GM10847 (cell line): ENCODE measurements around the gene DPY30.

Experiments
- POLR2A ChIP-seq: IDR thresholded peaks from 2 replicates; pipeline ENCODE4 v1.6.1; 2011; ENCODE audit not compliant: insufficient read length; ENCODE audit errors: extremely low read depth

The DPY30 gene

DNA sequence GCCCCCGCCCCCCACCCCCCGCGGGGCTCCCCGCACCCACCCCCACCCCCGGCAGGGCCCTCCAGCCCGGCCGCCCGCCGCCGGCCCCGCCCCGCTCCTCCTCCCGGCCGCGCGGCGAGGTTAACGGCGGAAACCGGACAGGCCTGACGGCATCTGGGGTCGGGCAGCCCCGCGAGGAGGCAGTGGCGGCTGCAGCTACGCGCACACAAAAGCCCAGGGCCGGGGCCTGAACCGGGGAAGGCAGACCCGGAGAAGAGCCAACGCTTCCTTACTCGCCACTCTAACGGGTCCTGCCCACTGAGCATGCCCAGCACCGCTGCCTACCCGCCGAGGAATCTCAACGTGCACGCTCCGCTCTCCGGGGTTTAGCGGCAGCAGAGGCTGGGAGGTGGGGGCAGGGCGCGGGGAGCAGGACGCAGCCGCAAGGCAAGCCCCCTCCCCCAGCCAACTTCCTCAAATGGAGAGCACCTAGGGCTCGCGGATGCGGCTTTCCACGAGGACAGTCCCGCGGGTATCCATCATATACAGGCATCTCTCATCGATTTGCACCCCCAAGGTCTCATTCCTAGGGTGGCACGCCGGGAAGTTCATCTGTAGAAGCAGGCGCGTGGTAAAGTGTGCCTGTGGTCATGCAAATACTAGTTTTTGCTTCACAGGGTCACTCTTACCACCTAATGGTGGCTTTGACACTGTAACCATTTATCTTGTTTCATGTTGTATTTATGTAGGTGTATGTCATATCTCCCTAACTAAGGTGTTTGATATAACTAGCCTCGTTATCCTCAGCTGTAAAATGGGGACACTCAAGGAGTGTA, 28.7 kb downstream of the DPY30 start, which contains the start of gene MEMO1:
TSS of gene MEMO1 (minus strand) at position 339 of the 815 bp plus-strand sequence. CDS start 761 bp downstream, outside the sequence.
- peak; percentile 78 for TF ChIP-seq POLR2A

DNA sequence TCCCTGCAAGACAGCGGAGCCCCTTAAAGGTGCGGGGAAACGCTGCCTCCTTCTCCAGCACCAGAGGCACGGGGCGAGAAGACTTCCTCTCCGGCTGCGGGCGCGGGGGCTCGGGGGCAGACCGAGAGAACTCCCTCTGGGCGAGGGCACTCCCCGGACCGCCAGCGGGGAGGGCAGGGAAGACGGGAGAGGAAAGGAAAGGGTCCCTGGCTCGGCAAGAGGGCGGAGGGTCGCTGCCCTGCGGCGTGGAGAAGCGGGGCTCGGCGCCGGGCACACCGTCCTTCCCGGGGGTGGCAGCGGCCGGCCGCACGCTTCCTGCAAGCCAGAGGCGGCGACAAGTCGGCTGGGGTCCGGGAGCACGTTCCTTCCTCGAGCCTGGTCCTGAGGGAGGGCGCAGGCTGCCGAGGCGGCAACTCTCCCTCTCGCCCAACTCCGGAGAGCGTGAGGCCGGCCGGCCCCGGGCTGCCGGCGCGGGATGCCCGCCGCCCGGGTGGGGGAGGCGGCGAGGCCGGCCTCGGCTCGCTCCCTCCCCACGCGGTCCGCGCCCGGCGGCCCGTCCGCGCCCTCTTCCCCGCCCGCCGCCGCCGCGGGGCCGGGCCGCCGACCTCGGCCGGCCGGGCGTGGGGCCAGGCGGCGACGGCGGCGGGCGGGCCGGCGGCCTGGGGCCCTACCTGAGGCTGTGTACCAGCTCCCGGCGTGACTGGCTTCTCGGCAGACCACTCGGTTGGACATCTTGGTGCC, 29.9 kb downstream of the DPY30 start:
- peak; percentile 21 for TF ChIP-seq POLR2A

DNA sequence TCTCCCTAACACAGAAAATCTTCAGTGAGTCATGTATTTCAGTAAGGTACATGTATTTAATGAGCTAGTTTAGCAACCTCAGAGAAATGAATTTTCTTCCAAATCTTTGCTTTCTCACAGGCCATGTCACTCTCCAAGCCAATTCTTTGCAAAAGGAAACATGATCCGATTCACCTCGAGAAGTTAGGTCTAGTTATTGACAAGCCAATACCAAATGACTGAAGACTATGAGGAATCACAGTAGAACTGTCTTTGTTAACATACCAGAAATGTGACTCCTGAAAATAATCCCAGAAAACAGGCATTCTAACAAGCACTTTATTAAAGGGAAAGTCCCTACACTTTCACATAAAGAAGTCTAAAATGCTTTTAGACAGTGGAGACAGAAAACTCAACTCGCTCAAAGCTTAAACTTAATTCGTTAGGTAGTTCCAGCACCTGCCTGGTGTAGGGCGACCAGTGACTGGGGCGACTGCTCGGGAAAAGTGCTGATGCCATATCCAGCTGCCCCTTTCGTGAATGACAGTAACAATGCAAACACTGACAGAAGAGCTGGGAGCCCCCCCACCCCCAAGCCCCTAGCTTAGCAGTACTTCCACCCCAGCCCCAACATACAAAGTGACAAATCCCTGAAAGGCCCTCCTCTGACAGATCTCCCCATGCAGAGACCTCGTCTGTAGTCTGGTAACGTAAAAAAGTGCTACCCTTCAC, 30.6 kb downstream of the DPY30 start:
- TF ChIP-seq POLR2A: no peak

DNA sequence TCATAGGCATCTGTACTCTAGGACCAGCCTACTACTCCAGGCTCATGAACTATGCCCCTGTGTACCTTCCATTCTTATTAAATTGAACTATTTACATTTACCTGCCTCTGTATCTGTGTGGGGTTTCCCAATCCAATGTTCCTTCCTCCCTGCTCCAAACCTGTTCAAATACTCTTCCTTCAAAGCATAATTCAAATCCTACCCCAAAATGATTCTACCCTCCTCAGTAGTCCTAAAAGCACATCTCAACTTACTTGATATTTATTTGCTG, 32.5 kb downstream of the DPY30 start:
- TF ChIP-seq POLR2A: no peak

DNA sequence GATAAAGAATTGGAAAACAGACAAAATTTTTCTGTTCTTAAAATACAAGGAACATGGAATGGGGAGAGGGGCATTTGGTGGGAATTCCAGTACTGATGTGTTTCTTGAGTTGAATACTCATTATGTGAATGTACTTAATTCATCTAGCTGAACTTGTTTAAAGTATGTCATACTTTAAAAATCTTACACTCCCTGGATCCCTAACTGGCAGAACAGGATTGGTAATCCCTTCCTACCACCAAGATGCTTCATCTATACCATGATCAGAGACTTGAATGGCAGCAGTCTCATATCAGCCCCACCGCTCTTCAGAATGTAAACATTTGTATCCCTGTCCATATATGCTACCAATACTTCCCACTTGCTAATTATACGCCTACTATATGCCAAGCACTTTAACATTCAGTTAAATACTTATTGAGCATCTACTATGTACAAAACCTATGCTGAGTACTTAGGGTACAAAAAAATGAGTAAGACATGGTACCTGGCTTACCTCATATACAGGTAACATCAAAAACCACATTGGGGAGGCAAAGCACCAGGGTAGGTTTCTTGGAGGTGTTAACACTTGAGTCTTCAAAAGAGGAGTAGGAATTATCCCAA, 34.1 kb downstream of the DPY30 start:
- no peak for TF ChIP-seq POLR2A

DNA sequence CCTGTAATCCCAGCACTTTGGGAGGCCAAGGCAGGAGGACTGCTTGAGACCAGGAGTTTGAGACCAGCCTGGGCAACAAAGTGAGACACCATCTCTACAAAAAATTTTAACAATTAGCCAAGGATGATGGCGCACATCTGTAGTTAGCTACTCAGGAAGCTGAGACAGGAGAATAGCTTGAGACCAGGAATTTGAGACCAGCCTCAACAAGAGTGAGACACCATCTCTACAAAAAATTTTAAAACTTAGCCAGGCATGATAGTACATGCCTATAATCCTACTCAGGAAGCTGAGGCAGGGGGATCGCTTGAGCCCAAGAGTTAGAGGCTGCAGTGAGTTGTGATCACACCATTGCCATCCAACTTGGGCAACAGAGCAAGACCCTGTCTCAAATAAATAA, 35.8 kb downstream of the DPY30 start:
- TF ChIP-seq POLR2A: no peak

DNA sequence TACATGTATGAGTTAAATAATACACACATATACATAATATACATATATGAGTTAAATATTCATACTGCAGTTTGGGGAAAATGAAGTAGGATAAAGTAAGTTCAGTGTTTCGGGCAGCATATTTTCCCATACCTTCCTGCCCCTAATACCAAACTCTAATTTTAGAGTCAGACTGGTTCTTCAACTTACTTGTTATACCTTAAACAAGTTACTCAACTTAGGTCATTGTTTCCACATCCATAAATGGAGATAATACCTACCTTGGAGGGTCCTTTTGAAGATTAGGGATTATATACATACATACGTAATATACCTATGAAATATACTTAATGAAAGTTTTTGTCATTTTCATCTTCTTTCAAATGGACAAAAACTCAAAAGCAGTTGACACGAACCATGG, 37.2 kb downstream of the DPY30 start:
- no peak for TF ChIP-seq POLR2A

DNA sequence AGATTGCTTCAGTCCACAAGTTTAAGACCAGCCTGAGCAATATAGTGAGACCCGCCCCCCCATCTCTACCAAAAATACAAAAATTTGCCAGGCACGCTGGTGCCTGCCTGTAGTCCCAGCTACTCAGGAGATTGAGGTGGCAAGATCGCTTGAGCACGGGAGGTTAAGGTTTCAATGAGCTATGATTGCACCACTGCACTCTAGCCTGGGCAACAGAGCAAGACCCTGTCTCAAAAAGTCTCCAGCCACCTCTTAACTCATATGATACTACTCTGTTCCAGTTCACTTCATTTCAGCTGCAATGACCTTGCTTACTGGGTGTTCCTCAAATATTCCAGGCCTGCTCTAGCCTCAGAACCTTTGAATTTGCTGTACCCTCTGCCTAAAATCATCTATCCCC, 40.2 kb downstream of the DPY30 start:
- TF ChIP-seq POLR2A: no peak

DNA sequence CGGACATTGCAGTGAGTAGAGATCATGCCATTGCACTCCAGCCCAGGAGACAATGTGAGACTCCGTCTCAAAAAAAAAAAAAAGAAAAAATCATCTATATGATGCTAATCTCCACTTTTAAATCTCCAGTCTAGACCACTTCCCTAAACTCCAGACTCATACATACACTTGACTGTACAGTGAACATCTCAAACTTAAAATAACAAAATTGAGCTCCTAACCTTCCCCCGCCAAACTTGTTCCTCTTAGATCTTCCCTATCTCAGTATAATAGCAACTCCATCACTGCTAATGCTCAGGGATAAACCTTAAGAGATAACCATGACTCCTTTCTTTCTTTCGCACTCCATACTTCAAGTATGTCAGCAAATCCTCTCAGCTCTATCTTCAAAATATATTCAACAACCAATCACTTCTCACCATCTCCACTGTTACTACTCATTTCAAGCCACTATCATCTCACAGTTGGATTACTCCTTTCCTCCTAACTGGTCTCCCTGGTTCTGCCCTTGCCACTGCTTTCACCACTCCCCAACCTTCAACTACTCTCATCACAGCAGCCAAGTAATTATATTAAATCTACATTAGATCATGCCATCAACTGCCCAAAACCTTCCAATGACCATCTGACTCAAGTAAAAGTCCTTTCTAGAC, 40.7 kb downstream of the DPY30 start:
- no peak for TF ChIP-seq POLR2A

DNA sequence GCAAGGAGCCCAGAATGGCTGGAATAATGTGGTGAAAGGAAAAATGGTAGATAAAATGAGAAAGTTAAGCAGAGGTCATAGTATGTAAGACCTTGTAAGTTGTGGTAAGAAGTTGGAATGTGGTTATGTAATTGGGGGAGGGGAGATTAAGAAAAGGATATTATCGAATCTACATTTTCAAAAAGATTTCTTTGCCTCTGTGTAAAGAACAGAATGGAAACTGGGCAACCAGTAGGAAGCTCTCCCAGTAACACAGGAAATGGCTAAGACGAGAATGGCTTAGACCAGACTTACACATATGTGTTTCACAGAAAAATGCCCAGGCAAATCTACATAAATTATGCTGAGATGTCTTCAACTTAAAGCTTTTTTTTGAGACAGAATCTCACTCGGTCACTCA, 42.0 kb downstream of the DPY30 start:
- no peak for TF ChIP-seq POLR2A

DNA sequence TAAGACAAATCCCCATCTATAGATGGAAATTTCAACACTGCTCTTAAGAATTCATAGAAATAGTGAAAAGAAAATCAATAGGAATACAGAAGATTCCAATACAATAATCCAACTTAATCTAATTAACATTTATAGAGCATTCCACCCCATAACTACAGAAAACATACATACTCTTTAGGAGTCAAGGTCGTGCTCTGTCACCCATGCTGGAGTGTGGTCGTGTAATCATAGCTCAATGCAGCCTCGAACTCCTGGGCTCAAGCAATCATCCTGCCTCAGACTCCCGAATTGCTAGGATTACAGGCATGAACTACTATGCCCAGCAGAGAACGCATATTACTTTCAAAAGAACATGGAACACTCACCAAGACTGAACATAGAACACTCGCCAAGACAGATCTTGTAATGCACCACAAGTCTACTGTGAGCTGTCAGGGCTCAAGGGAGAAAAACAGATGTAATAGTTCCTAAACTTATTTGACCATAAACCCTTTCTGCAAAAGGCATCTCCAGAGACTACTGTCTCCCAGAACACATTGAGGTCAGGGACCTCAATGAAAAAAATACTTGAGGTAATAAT, 42.9 kb downstream of the DPY30 start:
- no peak for TF ChIP-seq POLR2A

DNA sequence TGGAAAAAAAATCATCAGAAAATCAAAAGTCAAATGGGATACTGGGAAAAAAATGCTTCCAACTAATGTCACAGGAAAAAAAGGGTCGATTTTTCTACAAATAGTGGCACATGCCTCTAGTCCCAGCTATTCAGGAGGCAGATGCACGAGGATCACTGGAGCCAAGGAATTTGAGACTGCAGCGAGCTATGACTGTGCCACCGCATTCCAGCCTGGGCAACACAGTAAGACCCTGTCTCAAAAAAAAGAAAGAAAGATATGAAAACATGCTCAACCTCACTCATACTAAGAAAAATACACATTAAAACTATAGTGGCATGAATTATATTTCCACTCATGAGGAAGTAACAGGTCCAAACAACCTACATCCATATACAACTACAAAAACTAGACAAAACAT, 46.7 kb downstream of the DPY30 start:
- no peak for TF ChIP-seq POLR2A

DNA sequence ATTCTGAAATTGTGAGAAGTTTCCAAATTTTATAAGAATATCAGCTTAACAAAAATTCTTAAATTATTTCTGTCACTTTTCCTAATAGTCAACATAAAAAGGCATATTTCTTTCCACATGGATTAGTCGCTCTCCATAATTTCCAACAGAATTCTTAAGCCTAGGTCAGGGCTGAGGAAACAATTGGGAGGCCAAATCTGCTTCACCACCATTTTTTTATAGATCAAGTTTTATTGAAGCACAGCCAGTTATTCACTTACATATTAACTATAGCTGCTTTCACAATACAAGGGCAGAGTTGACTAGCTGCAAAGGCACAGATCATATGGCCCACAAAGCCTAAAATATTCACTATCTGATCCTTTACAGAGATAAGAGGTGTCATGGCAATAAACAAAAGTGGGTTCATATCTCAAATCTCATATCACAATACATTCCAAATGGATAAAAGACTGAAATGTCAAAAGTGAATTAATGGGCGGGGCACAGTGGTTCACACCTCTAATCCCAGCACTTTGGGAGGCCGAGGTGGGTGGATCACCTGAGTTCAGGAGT, 47.5 kb downstream of the DPY30 start:
- TF ChIP-seq POLR2A: no peak

DNA sequence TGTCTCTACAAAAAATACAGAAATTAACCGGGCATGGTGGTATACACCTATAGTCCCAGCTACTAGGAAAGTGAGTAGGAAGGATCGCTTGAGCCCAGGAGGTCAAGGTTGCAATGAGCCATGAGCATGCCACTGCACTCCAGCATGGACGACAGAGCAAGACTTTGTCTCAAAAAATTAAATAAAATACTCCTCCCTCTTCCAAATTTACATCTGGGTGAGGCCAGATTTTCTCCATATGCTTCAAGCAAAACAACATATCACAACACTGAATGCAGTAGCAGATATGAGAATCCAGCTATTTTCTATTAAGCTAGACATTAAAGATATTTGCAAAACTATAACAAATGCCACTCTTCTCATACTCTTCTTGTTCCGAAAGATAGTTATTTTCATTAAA, 49.7 kb downstream of the DPY30 start:
- no peak for TF ChIP-seq POLR2A
